Activated naive CD8-positive, alpha-beta T cell treated with anti-CD3 and anti-CD28 coated beads for 36 hours (primary cell): ENCODE results near the gene APBA2. TPM values are rescaled to one million over a fixed set of nuclear protein-coding genes. Genes with fewer than 3 reads are reported as not detected.

Experiments used
- DNase-seq: peaks from one replicate; pipeline ENCODE4 v3.0.0; 2021
- H3K27ac Mint-ChIP-seq: one replicate; pipeline ENCODE4 v1.8.0; 2022; ENCODE audit warnings: mild to moderate bottlenecking, moderate library complexity, mixed read lengths
- H3K27me3 Mint-ChIP-seq: one replicate; pipeline ENCODE4 v1.8.0; 2022; ENCODE audit warnings: mild to moderate bottlenecking, mixed read lengths
- H3K36me3 Mint-ChIP-seq: one replicate; pipeline ENCODE4 v1.8.0; 2021; ENCODE audit warnings: mild to moderate bottlenecking, mixed read lengths
- H3K4me1 Mint-ChIP-seq: one replicate; pipeline ENCODE4 v1.8.0; 2021; ENCODE audit warnings: mixed read lengths
- H3K4me3 Mint-ChIP-seq: one replicate; pipeline ENCODE4 v1.8.0; 2022; ENCODE audit warnings: mild to moderate bottlenecking, moderate library complexity, mixed read lengths
- H3K9me3 Mint-ChIP-seq: one replicate; pipeline ENCODE4 v1.8.0; 2022; ENCODE audit warnings: mixed read lengths
- total RNA-seq, 2 experiments: library from RNA; stranded (reverse); gene quantifications; one replicate each; pipeline ENCODE4 v1.2.3, GENCODE V29; 2021

Gene APBA2
- total RNA-seq, 2 experiments from 2014 or later: 29.2 to 34.1 TPM

DNA sequence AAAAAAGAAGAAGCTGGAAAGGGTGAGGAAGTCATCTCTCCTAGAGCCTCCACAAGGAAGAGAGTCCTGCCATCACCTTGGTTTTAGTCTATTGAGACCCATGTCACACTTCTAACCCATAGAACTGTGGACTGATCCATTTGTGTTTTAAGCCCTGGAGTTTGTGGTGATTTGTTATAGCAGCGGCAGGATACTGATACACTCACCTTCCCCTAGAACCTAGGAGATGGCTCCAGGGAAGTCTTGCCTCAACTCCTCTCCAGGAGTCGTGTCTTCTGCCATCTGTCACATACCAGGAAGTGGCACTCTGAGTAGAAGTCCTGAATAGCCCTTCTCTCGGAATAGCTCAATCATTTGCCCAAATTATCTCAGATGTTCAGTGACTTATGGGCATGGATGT, 14.6 kb upstream of the APBA2 start:
- no peak for DNase-seq
- no peak overlapping the region for H3K27ac Mint-ChIP-seq
- H3K9me3 Mint-ChIP-seq: no peaks in the 10 kb centered on the region
- H3K4me1 Mint-ChIP-seq: peaks cover 9% of the 10 kb centered on the region
- no peak overlapping the region for H3K4me3 Mint-ChIP-seq
- H3K36me3 Mint-ChIP-seq: no peaks in the 10 kb centered on the region
- no peaks in the 10 kb centered on the region for H3K27me3 Mint-ChIP-seq

GRCh38 chr15:28873006-28873405, 12.8 kb upstream of the APBA2 start:
- Mint-ChIP-seq H3K36me3 (no peaks in the 10 kb centered on the region), H3K27ac (no peak overlapping the region), H3K9me3 (no peaks in the 10 kb centered on the region), H3K4me3 (no peak overlapping the region), H3K27me3 (no peaks in the 10 kb centered on the region), H3K4me1 (peaks cover 16% of the 10 kb centered on the region)
- DNase-seq: no peak

- no peaks in the 10 kb centered on the region for H3K9me3 Mint-ChIP-seq
- no peak overlapping the region for H3K4me3 Mint-ChIP-seq
- DNase-seq: no peak
- no peaks in the 10 kb centered on the region for H3K36me3 Mint-ChIP-seq
- no peak overlapping the region for H3K27ac Mint-ChIP-seq
- H3K4me1 Mint-ChIP-seq: peaks cover 16% of the 10 kb centered on the region
- no peaks in the 10 kb centered on the region for H3K27me3 Mint-ChIP-seq
These were observed 12.1 kb upstream of the APBA2 start for GRCh38 chr15:28873585-28874190.

DNA sequence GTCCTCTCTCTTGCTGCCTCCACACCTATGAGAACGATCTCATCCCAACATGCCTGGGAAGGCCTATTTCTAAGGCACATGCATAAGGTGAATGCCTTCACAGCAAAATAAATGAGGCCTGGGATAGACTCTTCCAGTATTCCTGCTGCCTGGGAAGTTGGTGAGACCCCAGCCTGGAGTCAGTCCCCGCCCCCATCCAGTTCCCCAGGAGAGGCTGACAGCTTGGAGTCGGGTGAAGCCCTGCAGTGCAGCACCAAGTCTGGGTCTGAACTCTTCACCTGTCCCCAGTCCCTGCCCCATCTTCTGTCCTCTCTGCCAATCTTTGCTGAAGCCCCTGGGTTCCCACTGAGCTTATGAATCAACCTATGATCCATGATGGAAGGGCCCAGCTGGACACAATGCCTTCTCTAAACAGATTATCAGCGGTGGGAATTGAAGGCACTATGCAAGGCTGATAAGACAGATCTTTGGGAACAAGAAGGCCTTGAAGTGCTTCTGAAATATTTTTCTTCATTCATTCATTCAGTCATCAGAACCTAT, 10.2 kb upstream of the APBA2 start:
- Mint-ChIP-seq H3K4me3 (no peak overlapping the region), H3K27me3 (no peaks in the 10 kb centered on the region), H3K36me3 (no peaks in the 10 kb centered on the region), H3K9me3 (no peaks in the 10 kb centered on the region), H3K4me1 (peaks cover 16% of the 10 kb centered on the region), H3K27ac (no peak overlapping the region)
- no peak for DNase-seq

DNA sequence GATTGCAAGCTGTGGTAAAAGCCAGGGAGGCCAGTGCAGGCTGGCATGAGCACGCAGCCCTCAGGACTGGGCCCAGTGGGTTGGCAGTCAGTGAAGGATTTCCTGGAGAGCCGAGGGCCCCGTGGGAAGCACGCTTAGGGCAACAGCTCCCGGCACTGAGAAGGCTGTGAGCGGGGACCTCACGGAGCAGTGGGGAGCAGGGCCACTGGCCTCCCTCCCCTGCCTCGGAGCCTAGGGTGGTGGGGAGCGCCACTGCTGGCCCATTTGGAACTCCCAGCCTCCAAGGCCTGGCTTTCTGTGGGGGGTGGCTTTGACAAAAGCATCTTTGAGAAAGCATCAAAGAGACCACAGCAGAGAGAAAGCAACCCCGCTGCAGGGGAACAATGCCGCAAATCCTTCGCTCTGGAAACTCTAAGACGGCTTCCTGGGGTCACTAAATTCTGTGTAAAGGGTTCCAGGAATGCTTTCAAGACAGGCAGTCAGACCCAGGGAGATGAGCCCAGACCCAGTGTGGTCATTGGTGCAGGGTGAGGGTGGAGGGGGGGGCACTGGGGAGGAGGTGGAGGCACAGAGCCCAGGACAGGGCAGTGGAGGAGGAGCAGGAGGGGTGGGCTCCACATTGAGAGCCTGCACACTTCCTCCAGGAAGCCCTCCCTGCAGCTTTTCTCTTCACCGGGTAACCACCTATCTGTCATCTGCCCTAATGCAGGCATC, 9.5 kb upstream of the APBA2 start:
- H3K36me3 Mint-ChIP-seq: no peaks in the 10 kb centered on the region
- no peak for DNase-seq
- peaks cover 18% of the 10 kb centered on the region for H3K4me1 Mint-ChIP-seq
- H3K27ac Mint-ChIP-seq: no peak overlapping the region
- no peaks in the 10 kb centered on the region for H3K27me3 Mint-ChIP-seq
- no peaks in the 10 kb centered on the region for H3K9me3 Mint-ChIP-seq
- H3K4me3 Mint-ChIP-seq: no peak overlapping the region

DNA sequence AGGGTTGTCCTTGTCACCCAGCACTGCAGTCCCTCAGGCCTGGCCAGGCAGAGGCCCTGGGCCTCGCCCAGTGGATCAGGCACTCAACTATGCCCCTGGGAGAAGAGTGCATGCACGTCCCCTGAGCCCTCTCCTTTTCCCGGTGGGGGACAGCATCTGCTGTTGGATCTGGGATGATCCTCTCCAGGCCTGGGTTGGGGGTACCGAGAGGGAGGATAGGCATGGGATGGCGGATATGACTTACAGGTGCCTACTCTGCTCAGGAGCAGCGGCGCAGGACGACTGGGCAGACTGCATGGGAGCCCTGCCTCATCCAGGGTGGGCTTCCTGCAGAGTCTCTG, 9.0 kb upstream of the APBA2 start:
- Mint-ChIP-seq H3K4me3 (no peak overlapping the region), H3K9me3 (no peaks in the 10 kb centered on the region), H3K36me3 (no peaks in the 10 kb centered on the region), H3K27ac (no peak overlapping the region), H3K4me1 (peaks cover 19% of the 10 kb centered on the region), H3K27me3 (no peaks in the 10 kb centered on the region)
- DNase-seq: no peak

- H3K27me3 Mint-ChIP-seq: no peaks in the 10 kb centered on the region
- DNase-seq: no peak
- no peaks in the 10 kb centered on the region for H3K36me3 Mint-ChIP-seq
- peaks cover 24% of the 10 kb centered on the region for H3K4me1 Mint-ChIP-seq
- H3K9me3 Mint-ChIP-seq: no peaks in the 10 kb centered on the region
- H3K4me3 Mint-ChIP-seq: no peak overlapping the region
- H3K27ac Mint-ChIP-seq: no peak overlapping the region
These were observed 7.6 kb upstream of the APBA2 start for GRCh38 chr15:28878209-28878608.

DNA sequence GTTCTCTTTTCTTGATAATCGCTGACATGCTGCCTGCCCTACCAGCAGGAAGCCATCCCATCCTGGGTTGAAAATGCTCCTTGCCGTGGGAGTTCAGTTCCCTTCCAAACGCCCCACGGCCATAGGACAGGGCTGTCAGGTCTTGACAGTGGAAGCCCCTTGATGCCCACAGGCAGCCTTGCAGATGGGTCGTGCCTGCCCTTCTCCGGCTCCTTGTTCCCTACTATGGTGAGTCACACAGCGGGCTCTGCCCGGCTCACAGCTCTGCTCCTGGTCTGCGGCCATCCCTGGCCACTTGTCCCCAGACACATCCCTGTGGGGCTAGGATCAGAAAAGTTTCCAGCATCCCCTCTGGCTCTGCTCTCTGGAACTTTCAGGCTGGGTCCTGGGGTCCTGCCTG, 6.2 kb upstream of the APBA2 start:
- H3K27ac Mint-ChIP-seq: no peak overlapping the region
- peaks cover 21% of the 10 kb centered on the region for H3K4me1 Mint-ChIP-seq
- H3K36me3 Mint-ChIP-seq: no peaks in the 10 kb centered on the region
- H3K4me3 Mint-ChIP-seq: no peak overlapping the region
- no peaks in the 10 kb centered on the region for H3K9me3 Mint-ChIP-seq
- DNase-seq: no peak
- H3K27me3 Mint-ChIP-seq: no peaks in the 10 kb centered on the region

GRCh38 chr15:28880680-28881079, 5.1 kb upstream of the APBA2 start:
- DNase-seq: no peak
- Mint-ChIP-seq H3K4me1 (peaks cover 23% of the 10 kb centered on the region), H3K4me3 (no peak overlapping the region), H3K9me3 (no peaks in the 10 kb centered on the region), H3K27me3 (no peaks in the 10 kb centered on the region), H3K27ac (no peak overlapping the region), H3K36me3 (no peaks in the 10 kb centered on the region)

- no peaks in the 10 kb centered on the region for H3K9me3 Mint-ChIP-seq
- no peak overlapping the region for H3K4me3 Mint-ChIP-seq
- H3K27me3 Mint-ChIP-seq: no peaks in the 10 kb centered on the region
- no peak for DNase-seq
- no peak overlapping the region for H3K27ac Mint-ChIP-seq
- H3K4me1 Mint-ChIP-seq: peaks cover 20% of the 10 kb centered on the region
- no peaks in the 10 kb centered on the region for H3K36me3 Mint-ChIP-seq
These were observed 4.6 kb upstream of the APBA2 start for GRCh38 chr15:28881170-28881569.

DNA sequence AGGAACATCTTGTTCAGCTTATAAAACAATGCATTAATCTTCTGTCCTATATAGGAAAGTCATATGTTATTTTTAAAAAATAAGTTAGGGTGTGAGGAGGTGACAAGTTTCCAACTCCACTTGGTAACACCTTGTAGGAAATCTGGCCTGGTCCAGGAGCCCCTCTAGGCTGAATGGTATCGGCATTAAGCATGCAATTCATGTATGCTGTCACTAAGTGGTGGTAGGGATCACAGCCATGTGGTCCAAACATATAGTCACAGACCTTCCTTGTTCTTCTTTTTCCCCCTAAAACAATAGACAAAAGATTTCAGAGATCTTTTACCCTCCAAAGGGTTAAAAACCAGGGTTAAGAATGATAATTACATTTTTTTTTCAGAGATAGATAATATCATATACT, 4.2 kb upstream of the APBA2 start:
- H3K9me3 Mint-ChIP-seq: no peaks in the 10 kb centered on the region
- H3K27me3 Mint-ChIP-seq: no peaks in the 10 kb centered on the region
- H3K4me1 Mint-ChIP-seq: peaks cover 16% of the 10 kb centered on the region
- H3K4me3 Mint-ChIP-seq: no peak overlapping the region
- no peaks in the 10 kb centered on the region for H3K36me3 Mint-ChIP-seq
- DNase-seq: no peak
- H3K27ac Mint-ChIP-seq: no peak overlapping the region

GRCh38 chr15:28884151-28884940, 1.4 kb upstream of the APBA2 start:
- Mint-ChIP-seq H3K27ac (no peak overlapping the region), H3K36me3 (peaks cover 4% of the 10 kb centered on the region), H3K4me1 (peaks cover 30% of the 10 kb centered on the region), H3K9me3 (no peaks in the 10 kb centered on the region), H3K27me3 (no peaks in the 10 kb centered on the region), H3K4me3 (peak overlapping the region; percentile 74)
- no peak for DNase-seq

GRCh38 chr15:28885128-28885629, 595 bp upstream of the APBA2 start:
- no peak for DNase-seq
- Mint-ChIP-seq H3K9me3 (no peaks in the 10 kb centered on the region), H3K4me3 (peak overlapping the region; percentile 74), H3K4me1 (peaks cover 38% of the 10 kb centered on the region), H3K27me3 (no peaks in the 10 kb centered on the region), H3K27ac (peak overlapping the region; percentile 29), H3K36me3 (peaks cover 6% of the 10 kb centered on the region)

GRCh38 chr15:28886431-28887338, 911 bp downstream of the APBA2 start:
- DNase-seq: peak; percentile 32
- Mint-ChIP-seq H3K36me3 (peaks cover 8% of the 10 kb centered on the region), H3K4me1 (peaks cover 50% of the 10 kb centered on the region), H3K27ac (peak overlapping the region; percentile 85), H3K9me3 (no peaks in the 10 kb centered on the region), H3K4me3 (peak overlapping the region; percentile 83), H3K27me3 (no peaks in the 10 kb centered on the region)
